TTC549 (cell line): ENCODE measurements around the gene ZNF644.
"Not testable (repeated sequence)": the region's sequence is repeated elsewhere in the genome, so short reads cannot be mapped to it uniquely, and the experiment has no call there.

Experiments used
- FAIRE-seq: peaks from 2 replicates; lab custom pipeline; 2012; peaks lifted over from hg19 to GRCh38; lab: Jason Lieb, UNC

Gene ZNF644

GRCh38 chr1:90986953-90987352, 34.9 kb downstream of the ZNF644 start:
- no peak for FAIRE-seq

- FAIRE-seq = no peak
Observed at GRCh38 chr1:90977522-90977921, 44.3 kb downstream of the ZNF644 start.

GRCh38 chr1:90973897-90974798, 47.7 kb downstream of the ZNF644 start:
- no peak for FAIRE-seq

GRCh38 chr1:90970208-90970607, 51.6 kb downstream of the ZNF644 start:
- FAIRE-seq = no peak

GRCh38 chr1:90969241-90969640, 52.6 kb downstream of the ZNF644 start:
- no peak for FAIRE-seq

GRCh38 chr1:90964444-90965035, 57.3 kb downstream of the ZNF644 start:
- peak; percentile 94 for FAIRE-seq

- FAIRE-seq = no peak
Observed at GRCh38 chr1:90963651-90964050, 58.2 kb downstream of the ZNF644 start.

GRCh38 chr1:90963236-90963635, 58.6 kb downstream of the ZNF644 start:
- FAIRE-seq = no peak

- FAIRE-seq = no peak
Observed at GRCh38 chr1:90959352-90960206, 62.3 kb downstream of the ZNF644 start.

- FAIRE-seq = no peak
Observed at GRCh38 chr1:90957497-90957896, 64.3 kb downstream of the ZNF644 start.

GRCh38 chr1:90955769-90956168, 66.1 kb downstream of the ZNF644 start:
- FAIRE-seq = no peak

GRCh38 chr1:90952906-90953305, 68.9 kb downstream of the ZNF644 start:
- no peak for FAIRE-seq

- no peak for FAIRE-seq
Observed at GRCh38 chr1:90951009-90951408, 70.8 kb downstream of the ZNF644 start.

- no peak for FAIRE-seq
Observed at GRCh38 chr1:90948301-90948700, 73.5 kb downstream of the ZNF644 start.

- no peak for FAIRE-seq
Observed at GRCh38 chr1:90946630-90947029, 75.2 kb downstream of the ZNF644 start.

- FAIRE-seq = no peak
Observed at GRCh38 chr1:90945287-90945686, 76.5 kb downstream of the ZNF644 start.

- FAIRE-seq = no peak
Observed at GRCh38 chr1:90943966-90944365, 77.9 kb downstream of the ZNF644 start.

- FAIRE-seq = no peak
Observed at GRCh38 chr1:90940746-90941145, 81.1 kb downstream of the ZNF644 start.

GRCh38 chr1:90936731-90937130, 85.1 kb downstream of the ZNF644 start:
- FAIRE-seq = no peak

GRCh38 chr1:90936061-90936460, 85.8 kb downstream of the ZNF644 start:
- no peak for FAIRE-seq

- not testable (repeated sequence) for FAIRE-seq
Observed at GRCh38 chr1:90928231-90928630, 93.6 kb downstream of the ZNF644 start.

GRCh38 chr1:90927674-90928073, 94.2 kb downstream of the ZNF644 start:
- FAIRE-seq = not testable (repeated sequence)

- FAIRE-seq = no peak
Observed at GRCh38 chr1:90926971-90927370, 94.9 kb downstream of the ZNF644 start.
